DND-41 (cell line): ENCODE results near the gene MIOX.

Experiments
- EZH2 ChIP-seq: IDR thresholded peaks from 3 replicates; pipeline ENCODE4 v1.6.1; 2012; ENCODE audit warnings: borderline replicate concordance, low read depth, mild to moderate bottlenecking, moderate library complexity, low read length, inconsistent platforms; ENCODE audit not compliant: severe bottlenecking
- TF ChIP-seq, protein P1 (sequence below): IDR thresholded peaks from 2 replicates; pipeline ENCODE4 v1.5.1; 2012; ENCODE audit warnings: borderline replicate concordance, low read length, moderate library complexity, mild to moderate bottlenecking; ENCODE audit not compliant: poor library complexity, severe bottlenecking; ENCODE audit errors: extremely low read depth

DNA sequence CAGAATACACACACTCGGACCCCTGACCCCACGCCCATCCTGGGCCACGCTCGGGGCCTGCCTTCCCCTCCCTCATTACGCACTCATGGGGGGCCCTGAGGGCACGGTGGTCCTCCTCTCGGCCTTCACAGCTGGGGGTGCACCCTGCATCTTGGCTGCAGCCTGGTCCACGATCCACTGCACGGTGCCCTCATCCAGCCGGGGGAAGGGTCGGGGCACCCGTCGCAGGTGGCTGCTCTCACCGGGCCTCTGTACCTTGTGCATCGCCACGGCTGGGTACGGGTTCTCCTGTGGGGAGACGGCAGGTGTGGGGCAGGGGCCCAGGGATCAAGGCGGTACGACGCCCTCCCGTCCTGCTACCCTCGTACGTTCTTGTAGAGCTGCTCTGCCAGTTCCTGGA, 22.2 kb upstream of the MIOX start:
- TF ChIP-seq, protein P1, sequence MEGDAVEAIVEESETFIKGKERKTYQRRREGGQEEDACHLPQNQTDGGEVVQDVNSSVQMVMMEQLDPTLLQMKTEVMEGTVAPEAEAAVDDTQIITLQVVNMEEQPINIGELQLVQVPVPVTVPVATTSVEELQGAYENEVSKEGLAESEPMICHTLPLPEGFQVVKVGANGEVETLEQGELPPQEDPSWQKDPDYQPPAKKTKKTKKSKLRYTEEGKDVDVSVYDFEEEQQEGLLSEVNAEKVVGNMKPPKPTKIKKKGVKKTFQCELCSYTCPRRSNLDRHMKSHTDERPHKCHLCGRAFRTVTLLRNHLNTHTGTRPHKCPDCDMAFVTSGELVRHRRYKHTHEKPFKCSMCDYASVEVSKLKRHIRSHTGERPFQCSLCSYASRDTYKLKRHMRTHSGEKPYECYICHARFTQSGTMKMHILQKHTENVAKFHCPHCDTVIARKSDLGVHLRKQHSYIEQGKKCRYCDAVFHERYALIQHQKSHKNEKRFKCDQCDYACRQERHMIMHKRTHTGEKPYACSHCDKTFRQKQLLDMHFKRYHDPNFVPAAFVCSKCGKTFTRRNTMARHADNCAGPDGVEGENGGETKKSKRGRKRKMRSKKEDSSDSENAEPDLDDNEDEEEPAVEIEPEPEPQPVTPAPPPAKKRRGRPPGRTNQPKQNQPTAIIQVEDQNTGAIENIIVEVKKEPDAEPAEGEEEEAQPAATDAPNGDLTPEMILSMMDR, result no peak
- no peak for TF ChIP-seq EZH2
